Activated naive CD8-positive, alpha-beta T cell treated with anti-CD3 and anti-CD28 coated beads, Interleukin-2, amount 10 ng/mL, durations not matched to agents 7 days and 5 days (primary cell): ENCODE data around the gene ZYG11A. TPM values are rescaled to one million over a fixed set of nuclear protein-coding genes. Genes with fewer than 3 reads are reported as not detected.

Experiments
- ATAC-seq: fragments of 150-1000 bp; cut with Tn5 transposase; one replicate; pipeline ENCODE4 v1.10.0; 2021; ENCODE audit warnings: low read depth, moderate library complexity
- POLR2A ChIA-PET: fragments of 350-600 bp; sonication (Branson Sonifier 250); formaldehyde crosslinking; loops from one replicate; lab custom pipeline; 2021; ENCODE audit warnings: antibody characterized with exemption; lab: Charles Lee
- DNase-seq: peaks from one replicate; pipeline ENCODE4 v3.0.0; 2021
- H3K27ac Mint-ChIP-seq: one replicate; pipeline ENCODE4 v1.8.0; 2022; ENCODE audit warnings: mild to moderate bottlenecking, mixed read lengths
- H3K27me3 Mint-ChIP-seq: one replicate; pipeline ENCODE4 v1.8.0; 2022; ENCODE audit warnings: mild to moderate bottlenecking, moderate library complexity, mixed read lengths
- H3K36me3 Mint-ChIP-seq: one replicate; pipeline ENCODE4 v1.8.0; 2021; ENCODE audit warnings: mild to moderate bottlenecking, mixed read lengths
- H3K4me1 Mint-ChIP-seq: one replicate; pipeline ENCODE4 v1.8.0; 2021; ENCODE audit warnings: mixed read lengths
- H3K4me3 Mint-ChIP-seq: one replicate; pipeline ENCODE4 v1.8.0; 2022; ENCODE audit warnings: mild to moderate bottlenecking, moderate library complexity, mixed read lengths
- H3K9me3 Mint-ChIP-seq: one replicate; pipeline ENCODE4 v1.8.0; 2021; ENCODE audit warnings: mixed read lengths
- total RNA-seq, 2 experiments: library from RNA; stranded (reverse); gene quantifications; one replicate each; pipeline ENCODE4 v1.2.3, GENCODE V29; 2021

Gene ZYG11A
- total RNA-seq, 2 experiments from 2014 or later: 0.08 to 0.09 TPM

DNA sequence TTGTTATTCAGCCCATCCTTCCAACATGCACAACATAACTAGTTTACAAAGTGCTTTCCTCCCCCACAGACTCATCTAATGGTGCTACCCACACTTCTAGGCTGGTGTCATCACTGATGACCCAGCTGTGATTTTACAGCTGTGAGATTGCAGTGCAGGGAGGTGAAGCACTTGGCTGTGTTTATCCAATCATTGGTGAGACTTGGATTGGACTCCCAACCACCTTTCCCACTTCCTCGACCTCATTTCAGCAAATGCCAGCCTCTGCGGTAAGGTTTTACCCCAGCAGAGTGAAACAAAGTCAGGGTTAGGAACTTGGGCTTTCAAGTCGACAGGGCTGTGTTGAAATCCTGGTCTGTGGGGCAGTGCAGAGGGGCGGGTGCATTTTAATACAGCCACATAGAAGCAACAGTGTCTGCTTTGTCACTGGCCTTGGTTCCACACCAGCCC is 56.9 kb downstream of the ZYG11A start:
- POLR2A ChIA-PET: no interaction called here
- DNase-seq (no peak), ATAC-seq (no peak)
- Mint-ChIP-seq H3K36me3 (peaks cover 4% of the 10 kb centered on the region), H3K27ac (no peak overlapping the region), H3K27me3 (no peaks in the 10 kb centered on the region), H3K4me3 (no peak overlapping the region), H3K9me3 (no peaks in the 10 kb centered on the region), H3K4me1 (peaks cover 7% of the 10 kb centered on the region)

- no peak for ATAC-seq
These were observed 57.8 kb downstream of the ZYG11A start for GRCh38 chr1:52900402-52900801.

GRCh38 chr1:52901384-52901783 is 58.8 kb downstream of the ZYG11A start:
- H3K4me1 Mint-ChIP-seq: peaks cover 7% of the 10 kb centered on the region
- no peaks in the 10 kb centered on the region for H3K27me3 Mint-ChIP-seq
- DNase-seq (no peak), ATAC-seq (no peak)
- POLR2A ChIA-PET: no interaction called here
- H3K4me3 Mint-ChIP-seq: no peak overlapping the region
- H3K36me3 Mint-ChIP-seq: peaks cover 2% of the 10 kb centered on the region
- H3K27ac Mint-ChIP-seq: no peak overlapping the region
- H3K9me3 Mint-ChIP-seq: no peaks in the 10 kb centered on the region

More at GRCh38 chr1:52900402-52900801, 57.8 kb downstream of the ZYG11A start:
- no peaks in the 10 kb centered on the region for H3K27me3 Mint-ChIP-seq
- H3K4me3 Mint-ChIP-seq: no peak overlapping the region
- no peak for DNase-seq
- H3K36me3 Mint-ChIP-seq: peaks cover 2% of the 10 kb centered on the region
- POLR2A ChIA-PET: no interaction called here
- no peak overlapping the region for H3K27ac Mint-ChIP-seq
- peaks cover 7% of the 10 kb centered on the region for H3K4me1 Mint-ChIP-seq
- no peaks in the 10 kb centered on the region for H3K9me3 Mint-ChIP-seq

DNA sequence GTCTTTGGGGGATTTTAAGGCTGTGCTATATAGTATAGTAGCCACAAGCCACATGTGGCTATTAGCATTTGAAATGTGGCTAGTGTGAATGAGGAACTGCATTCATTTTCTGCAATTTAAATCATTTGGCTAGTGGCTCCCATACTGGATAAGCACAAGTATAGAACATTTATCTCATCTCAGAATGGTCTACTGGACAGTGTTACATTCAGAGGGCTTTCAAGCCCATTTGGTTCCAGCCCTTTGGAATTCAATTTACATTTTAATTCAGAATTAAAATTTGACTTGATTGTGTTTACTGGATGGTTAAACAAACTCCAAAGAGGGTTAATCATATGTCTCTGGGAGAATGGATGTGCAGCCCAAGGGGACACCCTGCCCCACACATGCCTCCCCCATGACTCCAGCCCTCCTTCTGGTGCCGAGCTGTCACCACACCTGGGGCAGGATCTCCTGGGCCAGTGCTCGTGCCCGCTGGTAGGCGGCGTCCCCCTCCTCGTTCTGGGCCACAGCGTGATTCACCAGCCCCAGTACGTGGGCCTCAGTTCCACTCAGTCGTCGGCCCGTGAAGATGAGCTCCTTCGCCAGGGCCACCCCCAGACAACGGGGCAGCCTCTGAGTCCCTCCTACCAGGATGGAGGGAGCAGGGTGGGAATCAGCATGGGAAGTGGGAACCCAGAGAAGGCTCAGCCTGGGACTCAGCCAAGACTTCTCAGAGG is 61.8 kb downstream of the ZYG11A start:
- ATAC-seq (no peak), DNase-seq (no peak)
- Mint-ChIP-seq H3K9me3 (no peaks in the 10 kb centered on the region), H3K27me3 (no peaks in the 10 kb centered on the region), H3K36me3 (no peaks in the 10 kb centered on the region), H3K27ac (no peak overlapping the region), H3K4me1 (peaks cover 4% of the 10 kb centered on the region), H3K4me3 (no peak overlapping the region)
- POLR2A ChIA-PET: no interaction called here

DNA sequence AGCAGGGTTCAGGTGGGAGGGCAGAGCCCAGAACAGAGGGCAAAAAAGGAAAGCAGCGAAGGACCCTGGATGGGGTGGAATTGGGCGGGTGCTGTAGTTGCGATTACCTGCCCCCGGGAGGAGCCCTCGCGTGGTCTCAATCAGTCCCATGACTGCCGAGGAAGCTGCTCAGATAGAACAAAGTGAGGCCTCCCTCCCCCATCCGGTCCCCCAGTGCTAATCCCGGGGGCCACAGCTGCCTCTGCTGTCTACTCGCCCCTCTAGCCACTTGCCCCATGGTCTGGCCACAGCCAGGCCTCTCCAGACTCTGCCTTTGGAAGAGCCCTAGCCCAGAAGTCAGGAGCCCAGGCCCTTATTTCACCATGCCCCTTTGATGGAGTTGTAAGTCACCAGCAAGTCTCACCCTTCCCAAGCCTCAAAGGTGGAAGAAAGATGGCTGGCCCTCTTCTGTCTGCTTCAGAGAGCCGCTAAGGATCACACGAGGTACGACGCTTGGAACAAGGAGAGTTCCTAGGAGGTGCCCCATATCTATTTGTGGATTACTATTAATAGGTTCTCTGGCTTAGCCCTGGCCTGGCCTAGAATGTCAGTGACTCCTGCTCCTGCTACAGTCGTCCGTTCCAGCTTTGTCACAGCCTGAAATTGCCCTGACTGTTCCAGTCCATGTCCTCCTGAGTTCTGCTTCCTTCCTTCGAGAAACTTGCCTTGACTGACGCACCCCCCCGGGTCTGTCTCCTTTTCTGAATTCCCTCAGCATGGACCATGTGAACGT is 62.6 kb downstream of the ZYG11A start:
- no peak overlapping the region for H3K4me3 Mint-ChIP-seq
- POLR2A ChIA-PET: no interaction called here
- no peaks in the 10 kb centered on the region for H3K9me3 Mint-ChIP-seq
- peaks cover 2% of the 10 kb centered on the region for H3K4me1 Mint-ChIP-seq
- H3K27ac Mint-ChIP-seq: peak overlapping the region; percentile 47
- DNase-seq (peak; percentile 63), ATAC-seq (peak; percentile 93)
- H3K27me3 Mint-ChIP-seq: no peaks in the 10 kb centered on the region
- no peaks in the 10 kb centered on the region for H3K36me3 Mint-ChIP-seq

GRCh38 chr1:52906135-52906603 is 63.6 kb downstream of the ZYG11A start:
- DNase-seq (no peak), ATAC-seq (no peak)
- Mint-ChIP-seq H3K27ac (no peak overlapping the region), H3K27me3 (no peaks in the 10 kb centered on the region), H3K9me3 (no peaks in the 10 kb centered on the region), H3K4me3 (no peak overlapping the region), H3K4me1 (peaks cover 2% of the 10 kb centered on the region), H3K36me3 (no peaks in the 10 kb centered on the region)
- POLR2A ChIA-PET: no interaction called here

DNA sequence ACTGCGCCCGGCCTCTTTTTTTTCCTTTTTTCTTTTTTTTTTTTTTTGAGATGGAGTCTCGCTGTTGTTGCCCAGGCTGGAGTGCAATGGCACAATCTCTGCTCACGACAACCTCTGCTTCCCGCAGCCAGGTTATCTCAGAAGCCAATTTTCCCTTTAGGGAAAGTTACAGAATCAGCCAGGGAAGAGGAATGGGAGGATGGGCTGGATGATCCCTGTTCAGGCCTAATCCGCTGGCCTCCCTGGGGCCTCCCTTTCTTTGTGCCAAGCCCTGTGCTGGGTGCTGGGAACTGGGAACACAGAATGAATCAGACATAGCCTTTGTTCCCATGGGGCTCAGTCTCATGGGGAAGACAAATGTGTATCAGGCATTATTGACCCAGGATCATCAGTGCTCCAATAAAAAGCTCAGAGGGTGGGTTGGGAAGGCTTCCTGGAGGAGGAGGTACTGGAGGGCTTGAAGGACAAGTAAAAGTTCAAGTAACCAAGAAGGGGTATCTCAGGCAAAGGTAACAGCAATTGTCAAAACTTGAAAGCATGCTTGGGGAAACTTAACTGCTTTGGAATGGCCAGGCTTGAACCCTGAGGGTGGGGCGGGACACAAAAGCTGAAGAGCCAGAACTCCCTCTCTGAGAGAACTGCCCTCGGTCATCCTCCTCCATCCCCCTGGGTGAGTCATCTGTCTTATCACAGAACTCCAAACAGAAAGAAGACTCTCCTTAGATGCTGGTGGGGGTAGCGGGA is 64.7 kb downstream of the ZYG11A start:
- ATAC-seq: no peak
- no peaks in the 10 kb centered on the region for H3K27me3 Mint-ChIP-seq
- H3K27ac Mint-ChIP-seq: no peak overlapping the region
- DNase-seq: no peak
- peaks cover 2% of the 10 kb centered on the region for H3K4me1 Mint-ChIP-seq
- H3K9me3 Mint-ChIP-seq: no peaks in the 10 kb centered on the region
- POLR2A ChIA-PET: interaction anchor here (0.7 kb wide), 1 partner anchor 64 kb away, joined by 3 read pairs; no protein-coding TSS in a partner anchor
- no peak overlapping the region for H3K4me3 Mint-ChIP-seq
- no peaks in the 10 kb centered on the region for H3K36me3 Mint-ChIP-seq

- POLR2A ChIA-PET: no interaction called here
- no peaks in the 10 kb centered on the region for H3K27me3 Mint-ChIP-seq
- H3K36me3 Mint-ChIP-seq: no peaks in the 10 kb centered on the region
- no peak overlapping the region for H3K4me3 Mint-ChIP-seq
- no peak overlapping the region for H3K27ac Mint-ChIP-seq
- DNase-seq (no peak), ATAC-seq (no peak)
- peaks cover 2% of the 10 kb centered on the region for H3K4me1 Mint-ChIP-seq
- no peaks in the 10 kb centered on the region for H3K9me3 Mint-ChIP-seq
These were observed 65.2 kb downstream of the ZYG11A start for GRCh38 chr1:52907812-52908153.

GRCh38 chr1:52911541-52911940 is 69.0 kb downstream of the ZYG11A start:
- H3K36me3 Mint-ChIP-seq: no peaks in the 10 kb centered on the region
- ATAC-seq (no peak), DNase-seq (no peak)
- H3K4me1 Mint-ChIP-seq: no peaks in the 10 kb centered on the region
- POLR2A ChIA-PET: no interaction called here
- no peaks in the 10 kb centered on the region for H3K27me3 Mint-ChIP-seq
- no peak overlapping the region for H3K4me3 Mint-ChIP-seq
- H3K27ac Mint-ChIP-seq: no peak overlapping the region
- no peaks in the 10 kb centered on the region for H3K9me3 Mint-ChIP-seq

- no peak overlapping the region for H3K27ac Mint-ChIP-seq
- DNase-seq (no peak), ATAC-seq (no peak)
- H3K9me3 Mint-ChIP-seq: no peaks in the 10 kb centered on the region
- no peaks in the 10 kb centered on the region for H3K36me3 Mint-ChIP-seq
- POLR2A ChIA-PET: no interaction called here
- no peak overlapping the region for H3K4me3 Mint-ChIP-seq
- no peaks in the 10 kb centered on the region for H3K4me1 Mint-ChIP-seq
- H3K27me3 Mint-ChIP-seq: no peaks in the 10 kb centered on the region
These were observed 70.5 kb downstream of the ZYG11A start for GRCh38 chr1:52913014-52913413.

DNA sequence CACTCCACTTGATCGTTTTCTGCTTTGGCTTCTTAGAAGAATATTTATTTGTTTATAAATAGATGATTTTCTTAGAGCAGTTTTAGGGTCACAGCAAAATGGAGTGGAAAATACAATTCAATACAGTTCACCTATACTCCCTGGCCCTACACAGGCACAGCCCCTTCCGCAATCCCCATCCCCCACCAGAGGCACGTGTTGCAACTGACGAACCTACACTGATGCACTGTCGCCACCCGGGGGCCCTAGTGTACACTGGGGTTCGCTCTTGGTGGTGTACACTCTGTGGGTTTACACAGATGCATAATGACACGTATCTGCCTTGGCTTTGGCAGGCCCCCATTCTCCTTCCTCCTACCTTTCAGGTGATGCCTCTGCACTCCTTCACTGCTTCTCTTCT is 71.0 kb downstream of the ZYG11A start:
- no peak overlapping the region for H3K27ac Mint-ChIP-seq
- no peaks in the 10 kb centered on the region for H3K27me3 Mint-ChIP-seq
- no peak for ATAC-seq
- POLR2A ChIA-PET: no interaction called here
- no peaks in the 10 kb centered on the region for H3K4me1 Mint-ChIP-seq
- no peaks in the 10 kb centered on the region for H3K9me3 Mint-ChIP-seq
- no peaks in the 10 kb centered on the region for H3K36me3 Mint-ChIP-seq
- no peak overlapping the region for H3K4me3 Mint-ChIP-seq
- no peak for DNase-seq

GRCh38 chr1:52914463-52914862 is 71.9 kb downstream of the ZYG11A start:
- Mint-ChIP-seq H3K27me3 (no peaks in the 10 kb centered on the region), H3K4me3 (no peak overlapping the region), H3K9me3 (no peaks in the 10 kb centered on the region), H3K27ac (no peak overlapping the region), H3K36me3 (no peaks in the 10 kb centered on the region), H3K4me1 (peaks cover 5% of the 10 kb centered on the region)
- DNase-seq (no peak), ATAC-seq (no peak)
- POLR2A ChIA-PET: no interaction called here

- POLR2A ChIA-PET: no interaction called here
- DNase-seq (no peak), ATAC-seq (no peak)
- no peaks in the 10 kb centered on the region for H3K27me3 Mint-ChIP-seq
- H3K9me3 Mint-ChIP-seq: no peaks in the 10 kb centered on the region
- no peak overlapping the region for H3K4me3 Mint-ChIP-seq
- no peaks in the 10 kb centered on the region for H3K36me3 Mint-ChIP-seq
- H3K4me1 Mint-ChIP-seq: peaks cover 14% of the 10 kb centered on the region
- no peak overlapping the region for H3K27ac Mint-ChIP-seq
These were observed 72.8 kb downstream of the ZYG11A start for GRCh38 chr1:52915211-52915854.
